NCI-H82 treated with DMSO at 0.1 percent for 48 hours (cell line): ENCODE results near the gene KRTAP6-2.

Source experiments
- DNase-seq: peaks from one replicate; lab custom pipeline; 2025; ENCODE audit not compliant: unreplicated experiment; lab: John Stamatoyannopoulos, UW

KRTAP6-2 gene, protein sequence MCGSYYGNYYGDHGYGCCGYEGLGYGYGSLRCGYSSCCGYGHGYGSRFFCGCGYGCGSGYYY

DNA sequence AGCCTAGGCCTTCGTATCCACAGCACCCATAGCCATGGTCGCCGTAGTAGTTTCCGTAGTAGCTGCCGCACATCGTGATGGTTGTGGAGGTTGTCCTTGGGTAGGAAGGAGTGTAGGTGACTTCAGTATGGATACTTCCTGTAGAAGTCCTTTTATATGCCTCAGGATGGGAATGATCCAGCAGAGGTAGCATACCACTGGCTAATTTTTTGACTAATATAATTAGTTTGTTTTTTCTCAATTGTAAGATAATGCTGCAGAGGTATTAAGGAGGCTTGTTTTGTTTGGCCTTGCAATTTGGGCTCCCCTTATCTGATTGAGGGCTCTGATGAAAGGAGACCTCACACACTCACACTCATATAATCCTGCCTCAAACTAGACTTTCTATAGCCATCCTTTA is at the start of gene KRTAP6-2:
KRTAP6-2 (minus strand) TSS at position 101 of the 400 bp plus-strand sequence; CDS start at position 73, 28 bp downstream.
- DNase-seq, result no peak

DNA sequence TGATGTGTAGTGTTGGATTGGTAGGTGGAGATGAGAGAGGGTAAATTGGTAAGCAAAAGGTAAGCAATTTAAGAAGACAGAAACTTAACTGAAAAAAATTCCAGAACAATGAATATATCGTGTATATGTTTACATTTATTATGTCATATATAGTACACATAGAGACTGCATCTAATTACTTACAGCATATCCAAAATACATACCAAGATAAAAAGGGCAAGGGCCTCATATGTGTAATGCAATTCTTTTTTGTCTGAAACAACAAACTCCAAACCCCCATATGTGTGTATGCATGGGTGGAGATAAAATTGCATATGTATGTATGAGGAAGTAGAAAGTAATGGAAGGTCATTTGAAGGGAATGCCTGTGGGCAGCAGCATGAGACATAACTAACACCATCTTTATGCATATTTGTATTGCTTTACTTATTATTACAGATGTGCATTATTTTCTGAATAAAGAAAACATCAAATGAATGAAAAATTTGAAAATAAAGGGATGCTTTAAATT is 48.3 kb upstream of the KRTAP6-2 start:
- no peak for DNase-seq

DNA sequence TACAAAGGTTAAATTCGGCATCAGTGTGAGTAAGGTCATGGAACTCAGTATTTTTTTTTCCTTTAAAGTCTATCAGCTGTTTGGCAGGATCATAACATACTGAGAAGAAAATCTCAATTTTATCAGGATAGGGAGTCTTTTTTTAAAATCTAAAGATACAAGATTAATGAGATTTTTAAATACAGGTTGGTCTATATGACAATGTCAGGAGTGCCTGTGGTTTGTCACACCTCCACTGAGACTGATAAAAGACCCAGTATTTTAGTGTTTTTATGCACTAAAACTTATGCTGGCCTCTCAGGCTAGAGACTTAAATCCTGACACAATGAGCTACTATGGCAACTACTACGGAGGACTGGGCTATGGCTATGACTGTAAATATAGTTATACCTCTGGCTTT is 43.9 kb upstream of the KRTAP6-2 start, which contains the start of gene KRTAP20-3:
KRTAP20-3 (plus strand) TSS at position 301 of the 400 bp plus-strand sequence.
- no peak for DNase-seq

DNA sequence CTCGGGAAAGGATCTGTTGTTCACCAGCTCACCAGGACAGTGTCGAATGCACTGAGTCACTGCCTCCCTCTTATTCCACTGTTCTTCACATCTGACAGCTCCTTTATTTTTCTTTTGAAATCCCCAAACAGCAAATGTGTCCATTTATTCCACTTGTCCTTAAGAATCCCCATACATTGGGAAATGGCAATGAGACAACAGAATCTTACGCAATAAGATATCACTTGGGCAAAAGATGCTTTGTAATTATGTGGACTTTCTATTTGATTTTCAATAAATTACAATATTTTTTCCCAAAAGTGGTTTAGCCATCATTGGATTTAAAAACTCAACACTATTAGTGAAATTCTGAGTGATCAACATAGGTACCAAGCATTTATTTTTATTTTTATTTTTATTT is 40.0 kb upstream of the KRTAP6-2 start:
- no peak for DNase-seq

DNA sequence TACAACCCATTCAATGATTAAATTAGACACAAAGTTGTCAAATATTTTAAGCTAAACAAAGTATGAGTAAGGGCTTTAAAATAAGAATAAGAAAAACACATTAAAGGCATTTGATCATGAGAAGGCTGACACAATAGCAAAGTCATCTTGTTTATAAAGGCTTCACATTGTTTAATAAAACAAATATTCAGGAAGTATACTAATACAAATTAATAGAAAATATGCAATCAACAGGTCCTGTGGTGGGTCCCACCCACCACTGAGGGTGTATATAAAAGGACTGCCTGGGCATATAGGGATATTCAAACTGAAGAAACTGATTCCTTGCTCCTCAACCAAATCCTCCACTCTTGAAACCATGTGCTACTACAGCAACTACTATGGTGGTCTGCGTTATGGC is 36.2 kb upstream of the KRTAP6-2 start, which contains the start of gene KRTAP20-2:
KRTAP20-2 (plus strand) TSS at position 301 of the 400 bp plus-strand sequence; CDS start at position 359, 58 bp downstream.
- no peak for DNase-seq

DNA sequence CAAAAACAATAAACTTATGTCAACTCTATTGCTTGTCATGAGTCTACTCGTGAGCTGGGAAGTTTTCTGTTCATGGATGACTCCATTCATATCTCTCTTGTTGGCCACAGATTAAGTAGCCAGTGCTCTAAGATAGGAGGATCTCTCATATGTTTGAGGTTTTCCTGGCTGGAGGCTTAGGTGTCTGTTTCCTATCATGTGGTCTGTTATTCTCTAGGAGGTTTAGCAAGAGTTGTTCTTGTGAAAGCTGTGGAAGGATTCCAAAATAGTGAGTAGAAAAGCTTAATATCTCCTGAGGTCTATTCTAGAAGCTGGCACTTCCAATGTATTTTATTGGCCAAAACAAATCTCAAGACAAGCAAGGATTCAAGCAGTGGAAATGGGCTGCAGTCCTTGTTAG is 30.5 kb upstream of the KRTAP6-2 start:
- no peak for DNase-seq

DNA sequence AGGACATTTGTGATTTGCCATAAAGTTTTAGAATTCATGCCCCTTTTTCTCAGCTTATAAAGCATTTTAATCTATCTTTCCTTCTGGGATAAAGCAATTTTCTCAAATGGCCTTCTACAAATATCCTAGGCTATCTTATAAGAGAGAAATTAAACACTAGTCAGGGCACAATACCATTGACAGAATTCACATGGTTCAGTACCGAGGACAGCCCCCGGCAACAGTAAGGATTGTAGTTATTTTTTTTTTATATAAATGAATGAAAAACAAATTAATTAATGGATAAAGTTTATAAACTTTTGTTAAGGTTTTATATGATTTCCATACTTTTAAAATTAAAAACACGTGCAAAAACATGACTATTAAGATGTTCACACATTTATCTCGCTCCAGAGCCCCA is 29.4 kb upstream of the KRTAP6-2 start:
- no peak for DNase-seq

DNA sequence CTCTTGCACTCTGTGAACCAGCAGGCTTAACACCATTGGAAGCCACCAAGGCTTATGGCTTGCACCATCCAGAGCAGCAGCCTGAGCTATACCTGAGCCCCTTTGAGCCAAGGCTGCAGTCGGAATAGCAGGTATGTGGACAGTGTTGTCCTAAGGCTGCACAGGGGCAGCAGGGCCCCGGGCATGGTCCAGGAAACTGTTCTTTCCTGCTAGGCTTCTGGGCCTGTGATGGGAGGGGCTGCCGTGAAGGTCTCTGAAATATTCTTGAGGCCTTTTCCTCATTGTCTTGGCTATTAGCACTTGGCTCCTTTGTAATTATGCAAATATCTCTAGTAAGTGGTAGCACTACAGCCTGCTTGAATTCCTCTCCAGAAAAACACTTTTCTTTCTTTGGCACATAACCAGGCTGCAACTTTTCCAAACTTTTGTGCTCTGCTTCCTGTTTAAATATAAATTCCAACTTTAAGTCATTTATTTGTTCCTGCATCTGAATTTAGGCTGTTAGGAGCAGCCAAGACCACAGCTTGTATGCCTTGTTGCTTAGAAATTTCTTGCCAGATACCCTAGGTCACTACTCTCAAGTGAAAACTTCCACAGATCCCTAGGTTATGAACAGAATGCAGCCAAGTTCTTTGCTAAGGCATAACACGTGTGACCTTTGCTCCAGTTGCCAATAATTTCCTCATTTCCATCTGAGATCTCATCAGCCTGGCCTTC is 26.9 kb upstream of the KRTAP6-2 start:
- no peak for DNase-seq

DNA sequence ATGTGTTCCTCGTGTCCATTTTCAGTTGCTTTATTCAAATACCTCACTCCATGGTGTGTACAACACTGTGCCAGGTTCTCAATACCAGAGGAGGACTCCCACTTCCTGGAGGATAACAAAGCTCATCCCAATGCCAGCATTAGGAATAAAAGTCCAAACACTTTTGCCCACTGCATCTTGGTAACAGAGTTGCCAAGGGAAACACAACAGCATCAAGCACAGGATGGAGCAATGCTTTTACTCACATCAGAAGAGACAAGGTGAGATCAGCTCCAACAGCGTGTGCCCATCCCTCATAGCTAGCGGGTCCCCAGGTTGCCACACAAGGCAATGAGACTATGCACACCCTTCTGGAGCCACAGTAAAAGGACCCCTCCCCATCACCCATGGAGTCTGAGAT is 24.7 kb upstream of the KRTAP6-2 start:
- no peak for DNase-seq

DNA sequence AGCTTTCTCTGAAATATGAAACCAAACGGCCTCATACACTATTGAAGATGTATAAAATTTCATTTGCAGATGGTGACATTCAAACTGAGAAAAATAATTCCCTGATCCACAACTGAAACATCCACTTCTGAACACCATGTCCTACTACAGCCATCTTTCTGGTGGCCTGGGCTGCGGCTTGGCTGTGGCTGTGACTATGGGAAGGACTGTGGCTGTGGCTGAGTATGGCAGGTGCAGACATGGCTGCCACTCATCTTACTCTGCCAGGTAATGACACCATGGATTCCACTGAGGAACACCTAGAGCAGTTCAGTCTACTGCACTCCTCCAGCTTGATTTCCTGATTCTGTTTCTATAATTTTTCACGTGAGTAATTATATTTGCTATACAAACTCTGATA is 21.8 kb upstream of the KRTAP6-2 start, which contains the start of gene KRTAP20-4:
KRTAP20-4 (plus strand) TSS at position 106 of the 400 bp plus-strand sequence.
- no peak for DNase-seq

DNA sequence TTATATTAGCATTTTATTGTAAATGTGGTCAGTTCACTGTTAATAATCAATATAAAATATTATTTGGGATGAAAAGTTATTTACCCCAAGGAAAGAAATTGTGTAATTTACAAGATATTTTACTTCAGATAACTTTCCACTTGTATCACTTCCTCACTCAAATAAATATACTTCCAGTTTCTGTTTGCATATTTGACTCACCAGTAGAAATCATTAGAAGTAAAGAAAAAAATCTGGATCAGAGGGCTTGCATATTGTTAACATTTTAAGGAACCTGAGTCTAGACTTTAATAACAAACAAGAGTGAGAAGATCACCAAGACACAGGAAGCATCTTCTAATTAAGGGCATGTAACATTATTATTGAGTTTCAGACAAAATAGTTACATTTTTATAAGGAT is 21.4 kb upstream of the KRTAP6-2 start:
- no peak for DNase-seq

DNA sequence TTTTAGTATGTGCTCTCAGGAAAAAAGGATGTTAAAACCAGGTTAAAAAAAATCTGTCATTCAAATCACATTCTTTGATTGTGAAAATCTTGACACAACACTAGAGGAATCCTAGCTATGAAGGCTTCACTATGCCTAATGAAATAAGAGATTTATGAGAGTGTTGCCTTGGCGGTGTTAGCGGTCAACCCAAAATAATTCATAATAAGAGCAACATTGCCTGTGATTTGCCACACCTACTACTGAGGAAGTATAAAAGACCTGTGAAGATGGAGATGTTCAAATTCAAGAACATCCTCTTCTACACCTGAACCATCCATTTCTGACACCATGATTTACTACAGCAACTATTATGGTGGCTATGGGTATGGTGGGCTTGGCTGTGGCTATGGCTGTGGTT is 17.4 kb upstream of the KRTAP6-2 start, which contains the start of gene KRTAP20-1:
KRTAP20-1 (plus strand) TSS at position 301 of the 400 bp plus-strand sequence; CDS start at position 331, 30 bp downstream.
- DNase-seq, result no peak

DNA sequence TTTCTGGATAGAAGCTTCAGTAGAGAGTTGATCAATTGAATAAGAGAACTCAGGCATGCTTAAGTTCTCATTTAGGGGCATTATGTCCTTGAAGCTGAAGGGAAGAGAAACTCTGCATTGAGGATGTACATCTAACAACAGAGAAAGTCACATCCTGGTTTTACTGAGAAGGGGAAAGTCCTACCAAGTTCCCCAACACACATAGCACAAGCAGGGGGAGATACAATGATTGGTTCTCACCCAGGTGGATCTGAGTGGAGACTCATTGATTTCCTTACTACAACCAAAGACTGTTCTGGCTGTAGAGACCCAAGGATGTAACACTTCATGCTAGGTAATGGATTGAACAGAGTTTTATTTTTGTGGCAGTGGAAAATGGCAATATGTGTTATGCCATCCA is 16.5 kb upstream of the KRTAP6-2 start:
- no peak for DNase-seq

DNA sequence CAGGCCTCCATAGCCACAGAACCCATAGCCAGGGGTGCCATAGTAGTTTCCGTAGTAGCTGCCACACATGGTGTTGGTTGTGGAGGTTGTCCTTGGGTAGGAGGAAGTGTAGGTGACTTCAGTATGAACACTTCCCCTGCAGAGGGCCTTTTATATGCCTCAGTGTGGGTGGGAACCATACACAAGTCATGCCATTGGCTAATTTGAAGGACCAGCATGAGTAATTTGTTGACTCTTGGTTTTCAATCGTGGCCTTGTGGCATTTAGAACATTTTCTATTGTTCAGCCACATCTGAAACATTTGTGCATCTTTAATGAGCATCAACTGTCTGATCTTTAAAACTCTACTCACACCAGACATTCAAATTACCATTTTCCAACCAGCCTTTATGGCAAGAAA is 15.1 kb upstream of the KRTAP6-2 start, which contains the start of gene KRTAP6-1:
KRTAP6-1 (minus strand) TSS at position 95 of the 400 bp plus-strand sequence; CDS start at position 69, 26 bp downstream.
- no peak for DNase-seq

DNA sequence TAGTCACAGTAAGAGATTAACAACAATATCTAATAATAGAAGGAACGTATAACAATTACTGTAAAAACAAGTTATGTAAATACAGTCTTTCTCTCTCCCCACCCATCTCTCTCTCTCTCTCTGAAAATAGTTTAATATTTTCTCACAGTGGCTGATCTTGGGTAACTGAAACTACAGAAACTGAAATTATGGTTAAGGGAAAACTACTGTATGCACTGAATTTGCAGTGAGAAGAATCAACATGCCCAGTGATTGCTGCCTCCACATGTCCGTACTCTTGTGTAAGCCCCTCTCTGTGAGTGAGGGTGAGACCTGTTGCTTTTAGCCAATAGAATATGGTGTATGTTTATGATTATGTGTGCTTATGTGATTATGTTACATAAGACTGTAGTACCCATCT is 13.4 kb upstream of the KRTAP6-2 start:
- no peak for DNase-seq

DNA sequence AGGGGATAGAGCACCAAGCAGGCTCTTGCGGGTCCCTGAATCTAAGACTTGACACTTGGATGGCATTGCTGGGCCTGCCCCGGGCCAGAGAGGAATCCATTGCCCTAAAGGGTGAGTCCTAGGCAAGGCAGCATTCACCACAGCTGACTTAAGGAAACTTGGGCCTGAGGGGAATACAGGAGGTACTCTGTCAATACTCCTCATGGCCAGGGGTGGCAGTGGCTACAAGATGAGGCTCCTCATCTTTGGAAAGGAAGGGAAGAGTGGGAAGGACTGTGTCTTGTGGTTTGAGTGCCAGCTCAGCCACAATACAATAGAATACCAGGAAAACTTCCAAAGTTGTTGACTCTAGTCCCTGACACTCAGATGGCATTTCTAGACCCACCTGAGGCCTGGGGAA is 7.3 kb upstream of the KRTAP6-2 start:
- no peak for DNase-seq

DNA sequence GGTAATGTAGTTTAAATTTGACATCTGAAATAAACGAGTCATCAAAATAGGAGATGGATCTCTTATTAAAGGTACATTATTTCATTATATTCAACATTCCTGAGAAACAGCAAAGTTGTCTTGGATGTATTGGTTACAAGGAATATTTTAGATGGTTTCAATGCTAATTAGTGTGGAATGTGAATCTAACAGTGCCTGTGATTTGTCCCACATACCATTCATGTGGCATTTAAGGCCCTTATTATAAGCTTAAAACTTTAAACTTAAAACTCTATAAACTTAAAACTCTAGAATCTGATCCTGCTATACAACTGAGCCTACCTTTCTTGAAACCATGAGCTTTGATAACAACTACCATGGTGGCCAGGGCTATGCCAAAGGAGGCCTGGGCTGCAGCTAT is 2.1 kb upstream of the KRTAP6-2 start, which contains the start of gene KRTAP22-1:
KRTAP22-1 (plus strand) TSS at position 301 of the 400 bp plus-strand sequence.
- DNase-seq, result no peak

DNA sequence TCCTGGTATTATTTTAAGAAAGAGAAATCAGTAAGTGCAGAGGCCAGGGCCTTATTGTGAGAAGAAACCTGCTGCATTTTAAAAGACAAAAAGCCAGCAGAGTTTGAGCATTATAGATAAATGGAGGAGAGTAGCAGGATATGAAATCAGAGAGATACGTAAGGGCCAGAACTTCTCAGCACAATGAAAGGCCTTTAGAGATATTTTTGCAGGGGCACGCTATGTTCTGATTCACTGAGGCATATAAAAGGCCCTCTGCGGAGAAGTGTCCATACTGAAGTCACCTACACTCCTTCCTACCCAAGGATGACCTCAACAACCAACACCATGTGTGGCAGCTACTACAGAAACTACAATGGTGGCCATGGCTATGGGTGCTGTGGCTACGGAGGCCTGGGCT is 6.6 kb downstream of the KRTAP6-2 start, which contains the start of gene KRTAP6-3:
KRTAP6-3 (plus strand) TSS at position 301 of the 400 bp plus-strand sequence; CDS start at position 307, 6 bp downstream.
- DNase-seq, result no peak

DNA sequence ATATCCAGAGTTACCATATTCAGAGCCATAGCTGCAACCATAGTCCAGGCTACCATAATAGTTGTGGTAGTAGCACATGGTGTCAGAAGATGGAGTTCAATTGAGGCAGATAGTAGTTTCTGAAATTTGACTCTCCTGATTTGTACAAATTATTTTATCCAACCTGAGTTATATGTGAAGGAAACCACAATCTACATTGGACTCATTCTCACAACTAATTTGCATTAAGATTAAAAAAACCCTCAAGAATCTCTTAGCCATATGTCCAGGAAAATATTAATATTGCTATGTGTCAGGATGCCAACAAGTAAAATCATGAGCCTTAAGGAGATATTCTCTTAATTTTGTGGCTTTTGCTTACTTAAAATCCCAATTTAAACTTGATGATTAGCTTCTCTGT is 8.4 kb downstream of the KRTAP6-2 start, which contains the start of gene KRTAP22-2:
KRTAP22-2 (minus strand) TSS at position 101 of the 400 bp plus-strand sequence.
- no peak for DNase-seq

DNA sequence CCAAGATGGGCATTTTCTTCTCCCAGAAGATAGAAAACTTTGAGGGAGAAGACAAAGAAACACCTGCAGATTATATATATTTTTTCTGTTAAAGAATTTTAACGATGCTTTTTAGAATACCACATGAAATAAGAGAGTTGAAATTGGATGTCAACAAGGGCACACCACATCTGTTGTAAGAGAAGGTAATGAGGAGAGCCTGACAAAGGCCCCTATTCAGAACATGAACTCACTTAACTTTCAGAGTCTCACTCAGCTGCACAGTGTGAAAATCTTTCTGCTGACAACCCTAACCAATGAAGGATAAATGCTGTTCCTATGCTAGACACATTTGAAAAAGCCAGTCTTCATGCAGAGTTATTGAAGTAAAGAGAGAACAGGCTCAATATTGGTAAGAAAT is 15.8 kb downstream of the KRTAP6-2 start:
- no peak for DNase-seq

DNA sequence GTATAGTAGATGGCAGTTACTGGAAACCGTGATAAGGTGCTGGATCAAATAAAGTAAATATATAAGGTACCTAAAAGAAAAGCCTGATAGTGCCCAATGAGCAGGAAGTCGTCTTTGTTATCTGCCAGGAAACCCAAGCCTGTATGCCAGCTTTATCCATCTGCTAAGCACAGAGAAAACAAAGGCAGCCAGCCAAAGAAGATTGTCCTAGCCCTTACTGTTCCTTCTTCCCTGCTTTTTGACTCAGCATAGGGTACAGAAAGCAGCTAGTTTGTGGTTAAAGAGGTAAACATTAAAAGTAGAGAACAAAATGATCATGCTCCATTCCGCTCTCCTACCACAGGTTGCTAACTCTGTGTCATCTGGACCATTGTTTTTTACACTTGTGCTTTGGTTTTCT is 18.6 kb downstream of the KRTAP6-2 start:
- DNase-seq, result no peak

DNA sequence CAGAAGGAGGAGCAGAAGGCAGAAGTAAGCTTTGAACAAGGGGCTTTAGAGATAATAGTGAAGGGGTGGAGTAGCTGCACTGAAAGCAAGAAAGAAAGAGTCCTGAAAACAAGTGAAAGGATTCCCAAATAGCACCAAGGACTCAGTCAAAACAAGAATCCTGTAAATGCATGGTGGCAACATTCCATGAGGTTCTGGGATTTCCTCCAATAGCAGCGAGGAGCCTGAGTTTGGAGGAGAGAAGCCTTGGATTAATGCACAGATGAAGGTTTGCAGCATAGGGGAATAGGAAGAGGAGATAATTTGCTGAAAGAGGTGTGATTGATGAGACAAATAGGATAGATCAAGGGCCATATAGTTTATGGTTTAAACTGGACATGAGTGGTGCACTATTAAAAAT is 19.4 kb downstream of the KRTAP6-2 start:
- DNase-seq, result no peak
